ENCODE results near the gene AKIRIN2.

DNA sequence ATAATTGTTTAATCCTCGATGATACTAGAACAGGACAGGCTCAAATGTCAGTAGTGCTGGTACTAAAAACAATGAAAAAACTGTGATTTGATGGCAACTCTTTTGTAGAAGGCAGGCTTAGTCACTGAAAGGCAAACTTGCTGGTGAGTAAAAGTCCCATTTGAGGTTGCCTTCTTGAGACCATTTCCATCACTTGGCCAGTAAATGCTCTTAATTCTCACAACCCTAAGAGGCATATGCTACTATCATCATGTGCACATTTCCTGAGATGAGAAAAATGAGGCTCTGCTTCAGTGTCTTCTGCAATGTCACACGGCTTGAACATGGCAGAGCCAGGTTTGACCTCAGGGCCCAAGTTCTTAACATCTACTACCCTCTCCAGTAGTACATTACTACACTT lies 9.9 kb downstream of the AKIRIN2 start:
- TF ChIP-seq EZH2 (IDR thresholded peaks at IDR 0.05; ENCODE audit: borderline replicate concordance, low read depth, low read length, severe bottlenecking) (no peak), POLR2AphosphoS5 (IDR thresholded peaks at IDR 0.05; ENCODE audit: insufficient read depth, low read depth, low read length) (no peak), JUN (IDR thresholded peaks at IDR 0.05; ENCODE audit: borderline replicate concordance, insufficient read depth, insufficient read length, low read depth) (no peak), POLR2A (IDR thresholded peaks at IDR 0.05; ENCODE audit: low read depth, low read length) (no peak), GATA2 (IDR thresholded peaks at IDR 0.05; ENCODE audit: insufficient read depth, insufficient read length, low read depth, low read length) (no peak)
- TF ChIP-seq, protein P1, sequence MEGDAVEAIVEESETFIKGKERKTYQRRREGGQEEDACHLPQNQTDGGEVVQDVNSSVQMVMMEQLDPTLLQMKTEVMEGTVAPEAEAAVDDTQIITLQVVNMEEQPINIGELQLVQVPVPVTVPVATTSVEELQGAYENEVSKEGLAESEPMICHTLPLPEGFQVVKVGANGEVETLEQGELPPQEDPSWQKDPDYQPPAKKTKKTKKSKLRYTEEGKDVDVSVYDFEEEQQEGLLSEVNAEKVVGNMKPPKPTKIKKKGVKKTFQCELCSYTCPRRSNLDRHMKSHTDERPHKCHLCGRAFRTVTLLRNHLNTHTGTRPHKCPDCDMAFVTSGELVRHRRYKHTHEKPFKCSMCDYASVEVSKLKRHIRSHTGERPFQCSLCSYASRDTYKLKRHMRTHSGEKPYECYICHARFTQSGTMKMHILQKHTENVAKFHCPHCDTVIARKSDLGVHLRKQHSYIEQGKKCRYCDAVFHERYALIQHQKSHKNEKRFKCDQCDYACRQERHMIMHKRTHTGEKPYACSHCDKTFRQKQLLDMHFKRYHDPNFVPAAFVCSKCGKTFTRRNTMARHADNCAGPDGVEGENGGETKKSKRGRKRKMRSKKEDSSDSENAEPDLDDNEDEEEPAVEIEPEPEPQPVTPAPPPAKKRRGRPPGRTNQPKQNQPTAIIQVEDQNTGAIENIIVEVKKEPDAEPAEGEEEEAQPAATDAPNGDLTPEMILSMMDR (IDR thresholded peaks at IDR 0.05; ENCODE audit: extremely low read depth in 1 of 2, insufficient read depth in 1 of 2, low read depth in 1 of 2, low read length in 2 of 2) = no peak

Data from endothelial cell of umbilical vein (primary cell).